Activated T-helper 1 cell treated with anti-CD3 and anti-CD28 coated beads, Interleukin-2, amount 50 U/mL, for 16 hours (primary cell): ENCODE measurements around the gene DVL3.
"Not testable (repeated sequence)": the region's sequence is repeated elsewhere in the genome, so short reads cannot be mapped to it uniquely, and the experiment has no call there.

ENCODE experiments used
- DNase-seq, 2 donors: peaks; one replicate each; pipeline ENCODE4 v3.0.0-alpha.2; 2020; ENCODE audit warnings: low read depth in 1 of 2, low spot score in 1 of 2

Gene DVL3

DNA sequence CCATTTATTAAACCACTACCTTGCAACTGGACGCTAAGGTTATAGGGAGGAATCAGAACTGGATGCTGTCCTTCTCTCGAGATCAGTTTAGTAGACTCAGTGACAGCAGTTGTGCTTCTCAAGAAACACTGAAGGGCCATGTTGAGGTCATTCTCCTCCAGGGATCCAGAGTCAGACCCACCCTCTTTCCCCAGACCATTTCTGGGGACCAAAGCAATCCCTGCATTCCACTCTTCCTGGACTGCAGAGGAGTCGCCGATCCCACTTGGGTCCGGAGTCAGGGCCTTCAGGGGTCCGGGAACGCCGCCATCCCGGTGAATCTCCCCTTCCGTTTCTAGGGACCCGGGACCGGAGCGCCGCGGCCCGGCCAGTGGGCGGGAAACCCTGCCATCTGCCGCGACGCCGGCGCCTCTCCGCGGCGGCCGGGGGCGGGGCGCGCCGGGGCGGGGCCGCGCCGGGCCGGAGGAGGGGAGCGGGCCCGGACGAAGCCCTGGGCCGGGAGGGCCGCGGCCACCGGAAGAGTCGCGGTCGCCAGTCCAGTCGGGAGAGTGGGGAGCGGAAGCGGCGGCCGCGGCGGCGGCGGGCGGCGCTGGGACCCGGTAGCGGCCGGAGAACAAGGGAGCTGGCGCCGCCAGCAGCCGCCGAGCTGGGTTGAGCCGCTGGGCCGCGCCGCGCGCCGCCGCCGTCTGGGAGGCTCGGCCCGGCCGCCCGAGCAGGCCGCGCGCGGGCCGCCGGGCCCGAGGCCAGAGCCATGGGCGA lies at the start of gene DVL3:
Gene DVL3 (plus strand): TSS at position 493 of the 759 bp plus-strand sequence. CDS start 259 bp downstream, at position 752.
- DNase-seq = no peak

DNA sequence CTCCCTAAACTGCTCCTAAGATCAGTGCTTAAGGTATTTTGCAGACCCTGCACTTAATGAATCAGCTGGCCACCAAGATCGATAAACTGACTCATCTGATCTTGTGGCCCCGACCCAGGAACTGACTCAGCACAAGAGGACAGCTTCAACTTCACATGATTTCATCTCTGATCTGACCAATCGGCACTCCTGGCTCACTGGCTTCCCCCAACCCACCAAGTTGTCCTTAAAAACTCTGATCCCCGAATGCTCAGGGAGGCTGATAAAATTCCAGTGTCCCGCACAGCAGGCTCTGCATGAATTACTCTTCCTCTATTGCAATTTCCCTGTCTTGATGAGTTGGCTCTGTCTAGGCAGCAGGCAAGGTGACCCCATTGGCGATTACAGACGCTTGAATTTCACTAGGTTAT lies 44.9 kb upstream of the DVL3 start:
- no peak for DNase-seq

DNA sequence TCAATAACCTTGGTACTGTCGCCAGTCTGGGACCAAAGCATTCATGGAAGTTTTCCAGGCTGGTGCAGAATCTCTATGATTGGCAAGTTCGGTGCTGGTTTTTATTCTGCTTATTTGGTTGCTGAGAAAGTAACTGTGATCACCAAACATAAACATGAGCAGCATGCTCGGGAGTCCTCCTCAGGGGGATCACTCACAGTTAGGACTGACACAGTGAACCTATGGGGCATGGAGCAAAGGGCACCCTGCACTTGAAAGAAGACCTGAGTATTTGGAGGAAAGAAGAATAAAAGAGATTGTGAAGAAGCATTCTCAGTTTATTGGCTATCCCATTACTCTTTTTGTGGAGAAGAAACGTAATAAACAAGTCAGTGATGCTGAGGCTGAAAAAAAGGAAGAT lies 39.2 kb upstream of the DVL3 start:
- DNase-seq = no peak

DNA sequence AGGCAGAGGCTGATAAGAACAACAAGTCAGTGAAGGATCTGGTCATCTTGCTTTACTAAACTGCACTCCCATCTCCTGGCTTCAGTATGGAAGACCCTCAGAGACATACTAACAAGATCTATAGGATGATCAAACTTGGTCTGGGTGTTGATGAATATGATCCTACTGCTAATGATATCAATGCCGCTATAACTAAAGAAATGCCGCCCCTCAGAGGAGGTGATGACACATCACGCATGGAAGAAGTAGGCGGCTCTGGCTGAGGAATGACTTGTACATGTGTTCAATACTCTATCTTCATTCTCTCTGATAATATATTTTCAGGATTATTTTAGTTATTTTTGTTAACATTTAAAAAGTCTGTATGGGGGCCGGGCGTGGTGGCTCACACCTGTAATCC lies 37.5 kb upstream of the DVL3 start:
- no peak for DNase-seq

DNA sequence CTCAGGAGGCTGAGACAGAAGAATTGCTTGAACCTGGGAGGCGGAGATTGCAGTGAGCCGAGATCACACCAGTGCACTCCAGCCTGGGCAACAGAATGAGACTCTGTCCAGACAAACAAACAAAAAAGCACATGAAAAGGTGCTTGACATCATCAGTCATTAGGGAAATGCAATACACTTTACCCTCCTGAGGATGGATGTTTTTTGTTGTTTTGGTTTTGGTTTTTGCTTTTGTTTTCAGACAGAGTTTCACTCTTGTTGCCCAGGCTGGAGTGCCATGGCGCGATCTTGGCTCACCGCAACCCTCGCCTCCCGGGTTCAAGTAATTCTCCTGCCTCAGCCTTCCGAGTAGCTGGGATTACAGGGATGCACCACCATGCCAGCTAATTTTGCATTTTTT lies 34.1 kb upstream of the DVL3 start:
- not testable (repeated sequence) for DNase-seq

DNA sequence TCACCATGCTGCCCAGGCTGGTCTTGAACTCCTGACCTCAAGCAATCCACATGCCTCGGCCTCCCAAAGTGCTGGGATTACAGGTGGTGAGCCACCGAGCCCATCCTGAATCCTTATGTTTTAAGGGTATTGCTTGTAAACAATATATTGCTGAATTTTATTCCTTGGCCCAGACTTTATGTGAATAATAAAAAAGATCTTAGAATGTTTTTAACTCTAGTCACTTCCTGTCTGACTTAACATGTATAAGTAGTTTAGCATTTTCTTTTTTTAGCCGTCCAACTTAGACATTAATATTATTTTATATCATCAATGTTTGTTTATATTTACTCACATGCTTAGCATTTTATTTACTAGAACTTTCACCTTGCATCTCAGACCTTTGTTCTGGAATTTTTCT lies 29.2 kb upstream of the DVL3 start:
- DNase-seq = no peak

DNA sequence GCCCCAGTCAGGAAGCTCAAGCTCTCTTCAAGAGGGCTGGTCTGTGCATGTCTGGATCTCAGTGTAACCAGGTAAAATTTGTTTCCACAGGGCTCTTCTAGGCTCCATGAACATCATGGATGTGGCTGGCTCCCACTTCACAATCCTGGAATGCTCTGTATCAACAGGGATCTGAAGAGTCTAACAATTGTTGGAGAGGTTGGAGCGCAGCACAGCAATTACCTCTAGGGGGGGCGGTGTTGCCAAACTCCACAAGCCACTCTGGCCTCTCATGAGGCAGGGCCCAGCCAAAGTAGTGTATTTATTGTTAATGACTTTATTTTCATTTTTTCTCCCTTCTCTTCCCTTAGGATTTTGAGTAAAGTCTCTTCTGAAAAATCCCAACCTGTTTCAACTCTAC lies 26.2 kb upstream of the DVL3 start:
- DNase-seq = no peak

DNA sequence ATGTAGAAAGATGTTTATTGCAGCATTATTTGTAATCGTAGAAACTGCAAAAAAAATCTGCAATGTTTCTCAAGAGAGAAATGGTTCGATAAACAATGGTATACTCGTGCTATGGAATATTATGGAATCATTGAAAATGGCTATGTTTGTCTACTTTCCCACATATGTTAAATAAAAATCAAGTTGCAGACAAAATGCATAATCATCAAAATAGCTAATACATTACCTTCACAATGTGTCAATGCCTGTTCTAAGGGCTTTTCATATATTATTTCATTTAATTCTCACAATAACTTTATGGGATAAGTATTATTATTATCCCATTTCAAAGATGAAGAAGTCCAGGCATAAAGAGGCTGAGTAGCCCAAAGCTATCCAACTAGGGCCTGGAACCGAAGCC lies 22.2 kb upstream of the DVL3 start:
- DNase-seq = no peak

DNA sequence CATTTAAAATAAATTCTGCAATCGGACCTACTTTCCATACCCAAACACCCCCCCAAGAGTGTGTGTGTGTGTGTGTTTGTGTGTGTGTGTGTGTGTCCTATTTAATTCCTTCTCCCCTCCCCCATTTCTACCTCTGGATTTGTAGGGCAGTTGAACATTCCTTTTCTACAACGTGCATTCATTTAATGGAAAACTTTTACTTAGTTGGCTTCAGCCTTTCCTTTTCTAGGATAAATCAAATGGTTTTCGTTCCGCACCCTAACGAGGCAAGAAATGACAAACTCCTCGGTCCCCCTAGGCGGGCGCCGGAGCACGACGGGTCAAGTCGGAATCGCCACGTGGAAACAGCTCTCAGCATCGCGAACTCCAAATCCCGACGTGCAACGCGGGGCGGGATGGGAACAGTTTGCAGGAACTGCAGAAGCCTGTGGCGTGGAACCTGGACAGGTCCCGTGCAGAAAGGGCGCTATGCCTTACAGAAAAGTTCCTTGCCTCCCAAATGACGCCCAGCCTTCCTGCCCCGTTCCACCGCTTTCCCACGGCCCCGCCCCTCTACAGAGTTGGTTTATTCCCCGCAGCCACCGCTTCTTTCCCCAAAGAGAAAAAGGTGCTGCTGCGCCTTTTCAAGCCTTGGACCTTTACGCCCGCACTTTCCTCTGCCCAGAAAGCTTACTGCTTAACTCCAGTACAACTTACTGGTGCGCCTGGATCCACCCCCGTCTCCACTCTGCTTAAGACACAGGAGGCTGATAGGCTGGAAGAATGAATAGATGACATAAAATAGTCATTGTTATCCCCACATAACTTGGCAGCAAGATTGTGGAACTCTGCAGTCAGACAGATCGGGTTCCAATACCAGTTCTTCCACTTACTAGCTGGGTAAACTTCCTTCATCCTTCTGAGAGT lies 21.1 kb upstream of the DVL3 start:
- DNase-seq = peak in 1 of 2 donors; percentile 30

DNA sequence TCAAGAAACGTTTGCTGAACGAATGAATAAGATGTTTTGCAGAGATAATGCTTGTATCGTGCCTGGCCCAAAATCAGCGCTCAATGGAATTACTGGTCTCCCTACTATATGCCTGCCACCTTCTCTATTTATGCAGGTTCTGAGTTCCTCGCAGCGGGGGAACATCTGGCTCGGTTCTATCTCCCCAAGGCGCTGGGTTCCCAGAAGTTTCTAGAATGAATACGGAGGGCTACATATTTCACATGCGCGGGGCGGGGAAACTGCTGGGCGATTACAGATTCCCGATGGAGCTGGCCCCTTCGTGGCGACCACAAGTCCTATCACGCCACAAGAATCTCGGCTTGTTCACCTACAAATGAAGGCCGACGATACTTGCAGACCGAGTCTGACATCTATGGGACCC lies 20.4 kb upstream of the DVL3 start:
- DNase-seq = no peak

DNA sequence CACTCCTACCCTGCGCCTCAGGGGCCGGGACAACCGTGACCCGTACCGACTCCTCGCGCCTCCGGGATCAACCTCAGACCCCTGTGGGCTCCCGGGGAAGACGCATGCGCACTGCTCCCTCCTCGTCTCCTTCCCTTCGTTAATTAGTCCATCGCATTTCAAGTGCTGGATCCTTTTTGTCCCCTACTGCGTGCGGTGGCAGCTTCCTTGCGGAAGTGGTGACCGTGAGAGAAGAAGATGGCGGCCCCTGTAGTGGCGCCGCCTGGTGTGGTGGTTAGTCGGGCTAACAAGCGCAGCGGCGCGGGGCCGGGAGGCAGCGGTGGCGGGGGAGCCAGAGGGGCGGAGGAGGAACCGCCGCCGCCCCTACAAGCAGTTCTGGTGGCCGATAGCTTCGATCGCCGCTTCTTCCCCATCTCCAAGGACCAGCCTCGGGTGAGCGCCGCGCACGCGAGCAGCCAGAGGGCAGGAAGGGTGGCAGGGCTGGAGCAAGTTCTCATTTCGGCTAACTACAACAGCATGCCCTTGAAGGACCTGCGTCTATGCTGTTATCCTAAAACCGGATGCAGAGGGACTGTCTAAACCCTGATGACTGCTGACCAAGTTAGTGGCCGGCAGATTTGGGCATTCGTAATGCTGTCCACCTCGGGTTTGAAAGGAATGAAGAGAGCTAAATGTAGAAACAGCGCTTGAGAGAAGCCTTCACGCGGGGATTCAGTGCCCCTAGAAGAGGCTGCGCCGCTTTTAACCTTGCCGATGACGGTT lies 19.8 kb upstream of the DVL3 start, which contains the start of gene EIF2B5:
Gene EIF2B5 (plus strand): TSS at position 210 of the 762 bp plus-strand sequence. CDS start 28 bp downstream, at position 238.
- peak; percentile 73 to 75 for DNase-seq

DNA sequence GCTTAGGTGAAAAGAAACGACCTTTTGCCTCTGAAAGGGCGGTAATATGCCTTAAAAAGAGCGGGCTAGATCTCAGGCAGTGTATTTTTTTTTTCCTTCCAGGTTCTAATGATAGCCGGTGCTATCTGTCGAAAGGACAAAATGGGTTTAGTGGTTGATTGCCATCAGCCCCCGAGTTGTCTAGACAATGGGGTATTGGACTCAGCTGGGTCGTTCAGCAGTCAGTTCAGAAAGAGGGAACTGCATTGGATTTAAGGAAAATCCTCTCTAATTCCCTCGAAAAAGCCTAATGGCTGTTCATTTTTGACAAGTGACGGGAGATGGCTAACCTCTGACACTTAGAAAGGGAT lies 19.3 kb upstream of the DVL3 start:
- DNase-seq = no peak

DNA sequence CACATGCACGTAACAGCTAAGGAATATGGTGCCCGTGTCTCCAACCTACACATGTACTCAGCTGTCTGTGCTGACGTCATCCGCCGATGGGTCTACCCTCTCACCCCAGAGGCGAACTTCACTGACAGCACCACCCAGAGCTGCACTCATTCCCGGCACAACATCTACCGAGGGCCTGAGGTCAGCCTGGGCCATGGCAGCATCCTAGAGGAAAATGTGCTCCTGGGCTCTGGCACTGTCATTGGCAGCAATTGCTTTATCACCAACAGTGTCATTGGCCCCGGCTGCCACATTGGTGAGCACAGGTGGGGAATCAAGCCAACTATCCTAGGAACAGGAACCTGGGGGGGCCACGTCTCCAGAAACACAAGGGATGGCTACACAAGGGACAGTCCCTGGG lies 14.7 kb upstream of the DVL3 start:
- DNase-seq = no peak

DNA sequence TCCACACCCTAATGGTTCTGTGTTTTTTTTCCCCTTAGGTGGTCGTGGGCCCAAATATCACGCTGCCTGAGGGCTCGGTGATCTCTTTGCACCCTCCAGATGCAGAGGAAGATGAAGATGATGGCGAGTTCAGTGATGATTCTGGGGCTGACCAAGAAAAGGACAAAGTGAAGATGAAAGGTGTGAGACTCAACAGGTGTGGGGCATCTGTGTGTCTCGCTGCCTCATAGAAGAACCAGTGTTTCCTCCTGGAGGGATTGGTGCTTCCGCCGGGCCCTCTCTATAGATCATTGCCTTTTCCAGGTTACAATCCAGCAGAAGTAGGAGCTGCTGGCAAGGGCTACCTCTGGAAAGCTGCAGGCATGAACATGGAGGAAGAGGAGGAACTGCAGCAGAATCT lies 13.0 kb upstream of the DVL3 start:
- DNase-seq = no peak

DNA sequence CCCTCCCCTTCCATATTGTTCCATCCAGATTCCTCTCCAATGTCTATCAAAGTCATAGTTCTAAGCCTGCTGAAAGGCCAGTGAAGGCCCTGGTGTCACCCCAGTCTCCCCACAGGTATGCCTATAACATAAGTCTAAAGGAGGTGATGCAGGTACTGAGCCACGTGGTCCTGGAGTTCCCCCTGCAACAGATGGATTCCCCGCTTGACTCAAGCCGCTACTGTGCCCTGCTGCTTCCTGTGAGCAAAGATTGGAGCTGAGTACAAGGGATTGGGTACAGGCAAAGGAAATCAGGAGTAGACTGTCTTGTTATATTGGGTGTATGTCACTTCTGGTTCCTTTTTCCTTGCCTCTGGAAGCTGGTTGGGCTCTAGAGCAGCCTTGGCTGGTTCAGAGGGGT lies 11.8 kb upstream of the DVL3 start:
- no peak for DNase-seq

DNA sequence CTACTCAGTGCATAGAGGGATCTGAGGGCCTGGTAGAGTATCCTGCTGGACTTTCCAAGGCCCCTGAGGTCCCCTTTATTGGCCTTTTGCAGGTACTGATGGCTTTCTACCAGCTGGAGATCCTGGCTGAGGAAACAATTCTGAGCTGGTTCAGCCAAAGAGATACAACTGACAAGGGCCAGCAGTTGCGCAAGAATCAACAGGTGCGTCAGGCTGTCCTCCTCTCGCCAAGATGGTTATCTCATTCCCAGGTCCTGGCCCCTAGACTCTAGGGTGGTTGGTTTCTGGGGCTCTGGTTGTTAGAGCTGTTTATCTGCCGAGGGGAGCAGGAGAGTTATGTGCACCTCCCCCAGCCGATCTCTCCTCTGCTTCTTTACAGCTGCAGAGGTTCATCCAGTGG lies 10.7 kb upstream of the DVL3 start:
- DNase-seq = no peak

DNA sequence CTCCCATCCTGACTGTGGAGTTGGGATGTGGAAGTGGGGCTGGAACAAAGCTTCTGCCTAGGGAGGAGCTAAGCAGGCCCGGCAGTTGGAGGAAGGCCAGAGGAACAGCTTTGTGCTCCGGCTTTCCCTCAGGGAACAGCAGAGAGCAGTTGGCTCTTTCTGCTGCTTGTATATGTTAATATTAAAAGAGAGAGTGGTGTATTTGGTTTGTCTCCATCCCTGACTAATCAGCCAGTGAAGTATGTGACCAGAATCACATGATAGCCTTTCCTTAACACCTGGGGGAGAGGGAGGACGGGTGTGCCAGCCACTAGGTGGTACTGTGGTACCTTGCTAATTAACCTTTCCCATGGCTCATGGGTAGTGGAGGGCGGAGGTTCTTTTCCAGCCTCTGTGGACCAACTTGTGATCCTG lies 10.1 kb upstream of the DVL3 start:
- no peak for DNase-seq

DNA sequence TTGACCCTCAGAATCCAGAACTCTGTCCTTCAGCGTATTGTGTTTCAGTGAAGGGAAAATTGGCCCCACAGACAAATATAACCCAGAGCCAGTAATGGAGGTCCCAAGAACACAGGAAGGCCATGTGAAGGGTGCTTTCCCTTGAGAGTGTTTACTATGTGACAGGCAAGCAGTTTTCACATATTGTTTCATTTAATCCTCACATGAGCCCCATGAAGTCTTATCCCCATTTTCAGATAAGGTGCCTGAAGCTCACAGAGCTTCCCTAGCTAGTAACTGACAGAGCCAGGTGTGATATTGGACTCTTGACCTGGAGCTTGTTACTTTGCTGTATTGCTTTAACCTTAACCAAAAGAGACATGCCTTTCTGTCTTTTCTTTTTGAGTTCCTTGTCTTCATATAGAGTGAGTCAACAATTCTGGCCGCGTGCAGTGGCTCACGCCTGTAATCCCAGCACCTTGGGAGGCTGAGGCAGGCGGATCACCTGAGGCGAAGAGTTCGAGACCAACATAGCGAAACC lies 9.4 kb upstream of the DVL3 start:
- DNase-seq = no peak

DNA sequence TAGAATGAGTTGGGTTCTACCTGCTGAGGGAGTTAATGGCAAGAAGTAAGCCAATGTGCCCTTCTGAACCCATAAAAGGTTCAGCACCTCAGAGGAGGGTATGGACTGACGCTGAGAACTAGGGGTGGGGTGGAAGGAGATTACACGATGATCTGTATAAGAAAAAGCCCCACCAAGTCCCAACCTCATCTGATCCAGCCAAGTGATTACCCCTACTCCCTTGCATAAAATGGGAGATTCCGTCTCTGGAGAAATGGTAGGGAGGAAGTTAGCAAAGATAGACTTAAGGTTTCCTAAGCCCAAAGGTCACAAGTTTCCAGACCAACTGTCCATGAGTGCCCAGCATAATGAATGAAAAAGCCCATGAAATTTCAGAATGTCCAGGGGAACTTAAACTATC lies 7.1 kb upstream of the DVL3 start:
- DNase-seq = no peak

DNA sequence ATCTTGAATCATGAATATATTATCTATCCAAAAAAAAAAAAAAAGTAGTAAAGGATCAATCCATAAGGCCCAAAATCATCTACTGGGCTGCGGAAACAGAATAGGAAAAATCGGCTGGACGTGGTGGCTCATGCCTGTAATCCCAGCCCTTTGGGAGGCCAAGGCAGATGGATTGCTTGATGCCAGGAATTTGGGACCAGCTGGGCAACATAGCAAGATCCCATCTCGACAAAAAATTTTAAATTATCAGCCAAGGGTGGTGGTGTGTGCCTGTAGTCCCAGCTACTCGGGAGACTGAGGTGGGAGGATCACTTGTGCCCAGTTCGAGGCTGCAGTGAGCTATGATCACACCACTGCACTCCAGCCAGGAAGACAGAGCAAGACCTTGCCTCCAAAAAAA lies 6.1 kb upstream of the DVL3 start:
- DNase-seq = no peak

DNA sequence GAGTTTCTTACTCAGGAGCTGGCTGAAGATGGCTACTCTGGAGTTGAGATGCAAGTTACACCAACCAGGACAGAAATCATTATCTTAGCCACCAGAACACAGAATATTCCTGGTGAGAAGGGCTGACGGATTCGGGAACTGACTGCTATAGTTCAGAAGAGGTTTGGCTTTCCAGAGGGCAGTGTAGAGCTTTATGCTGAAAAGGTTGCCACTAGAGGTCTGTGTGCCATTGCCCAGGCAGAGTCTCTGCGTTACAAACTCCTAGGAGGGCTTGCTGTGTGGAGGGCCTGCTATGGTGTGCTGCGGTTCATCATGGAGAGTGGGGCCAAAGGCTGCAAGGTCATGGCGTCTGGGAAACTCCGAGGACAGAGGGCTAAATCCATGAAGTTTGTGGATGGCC lies 5.4 kb upstream of the DVL3 start:
- DNase-seq = not testable (repeated sequence)
